Suppressor macrophage (primary cell): ENCODE results near the gene OR51F2.
A peak's percentile ranks its signal among the peaks of the same experiment; 100 is the strongest.
"Not testable (repeated sequence)": the region's sequence is repeated elsewhere in the genome, so short reads cannot be mapped to it uniquely, and the experiment has no call there.

Source experiments
- DNase-seq, 4 experiments: peaks; one replicate each; pipeline ENCODE4 v3.0.0-alpha.2; 2020 to 2022
- total RNA-seq, 17 experiments: gene quantifications; one replicate each; lab custom pipeline; 2026; ENCODE audit warnings: mixed read lengths in 6 of 17, inconsistent platforms in 3 of 17; lab: John Stamatoyannopoulos, UW

The OR51F2 gene, protein sequence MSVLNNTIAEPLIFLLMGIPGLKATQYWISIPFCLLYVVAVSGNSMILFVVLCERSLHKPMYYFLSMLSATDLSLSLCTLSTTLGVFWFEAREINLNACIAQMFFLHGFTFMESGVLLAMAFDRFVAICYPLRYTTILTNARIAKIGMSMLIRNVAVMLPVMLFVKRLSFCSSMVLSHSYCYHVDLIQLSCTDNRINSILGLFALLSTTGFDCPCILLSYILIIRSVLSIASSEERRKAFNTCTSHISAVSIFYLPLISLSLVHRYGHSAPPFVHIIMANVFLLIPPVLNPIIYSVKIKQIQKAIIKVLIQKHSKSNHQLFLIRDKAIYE
- 0 to 0.44 (median 0) reads per million in 17 experiments for total RNA-seq

- no peak for DNase-seq
These were observed at the start of gene OR51F2 for GRCh38 chr11:4821021-4821420. Gene OR51F2 (plus strand): TSS chr11:4821321. CDS start chr11:4821422, 101 bp downstream.

- DNase-seq = no peak
These were observed 38.7 kb upstream of the OR51F2 start for GRCh38 chr11:4782454-4782853.

GRCh38 chr11:4797206-4797605 is 23.9 kb upstream of the OR51F2 start:
- DNase-seq = peak in 1 of 4 experiments; percentile 0

DNA sequence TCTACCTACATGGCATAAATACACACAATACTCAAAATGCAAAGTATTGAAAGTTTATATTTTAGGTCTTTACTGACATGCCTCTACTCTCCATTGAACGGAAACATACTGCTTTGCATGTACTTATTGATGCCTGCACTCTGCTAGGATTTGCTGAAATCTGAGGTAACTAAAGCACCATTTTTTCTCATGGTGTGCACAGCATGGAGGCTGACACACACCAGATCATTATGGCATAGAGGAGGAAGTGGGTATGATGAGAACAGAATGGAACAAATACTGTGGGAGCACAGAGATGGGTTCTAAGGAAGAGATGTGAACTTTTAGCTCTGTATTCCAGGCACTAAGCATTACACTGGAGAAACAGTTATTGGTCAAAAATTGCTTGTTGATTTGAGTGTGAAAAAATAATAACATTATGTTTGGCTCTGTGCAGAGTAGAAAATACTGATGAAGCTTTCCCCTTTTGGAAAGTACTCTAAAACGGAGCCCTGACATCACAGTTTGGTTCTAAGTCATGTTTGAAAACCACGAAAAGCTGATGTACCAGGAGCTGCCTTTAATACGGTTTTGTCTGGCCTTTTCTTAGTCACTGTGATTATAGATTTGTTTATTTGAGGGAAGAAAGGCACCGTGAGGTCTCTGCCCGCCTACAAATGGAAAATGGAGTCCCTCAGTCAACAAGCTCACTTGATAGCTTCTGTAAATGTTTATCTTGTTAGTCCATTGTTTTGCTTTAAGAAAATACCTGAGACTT is 22.5 kb upstream of the OR51F2 start:
- no peak for DNase-seq

GRCh38 chr11:4801316-4801715 is 19.8 kb upstream of the OR51F2 start:
- not testable (repeated sequence) for DNase-seq

- DNase-seq = no peak
These were observed 16.8 kb upstream of the OR51F2 start, which contains the start of gene OR52R1 for GRCh38 chr11:4804280-4804679. Gene OR52R1 (minus strand): TSS chr11:4804380. CDS start chr11:4804380, 0 bp downstream.

- DNase-seq = no peak
These were observed 12.6 kb upstream of the OR51F2 start for GRCh38 chr11:4808476-4808875.

- DNase-seq = no peak
These were observed 11.9 kb upstream of the OR51F2 start for GRCh38 chr11:4809246-4809645.

DNA sequence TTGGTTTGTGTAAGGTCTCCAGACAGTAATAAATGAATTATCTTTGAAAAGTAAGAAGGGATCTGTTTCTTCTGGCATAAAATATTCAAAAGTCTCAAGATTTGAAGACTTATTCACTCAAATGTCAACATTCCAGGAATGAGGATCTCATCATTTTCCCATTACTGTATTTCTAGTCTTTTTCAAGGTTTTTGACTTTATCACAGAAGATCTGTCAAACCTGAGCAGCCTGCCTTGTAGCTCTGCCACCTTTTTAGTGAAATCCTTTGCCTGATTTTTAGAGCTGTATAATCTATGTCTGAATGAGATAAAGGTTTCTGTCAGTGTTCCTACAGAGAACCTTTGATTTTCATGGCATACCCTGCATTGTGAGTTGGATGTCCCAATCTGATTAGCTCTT is 4.0 kb downstream of the OR51F2 start:
- DNase-seq = no peak

DNA sequence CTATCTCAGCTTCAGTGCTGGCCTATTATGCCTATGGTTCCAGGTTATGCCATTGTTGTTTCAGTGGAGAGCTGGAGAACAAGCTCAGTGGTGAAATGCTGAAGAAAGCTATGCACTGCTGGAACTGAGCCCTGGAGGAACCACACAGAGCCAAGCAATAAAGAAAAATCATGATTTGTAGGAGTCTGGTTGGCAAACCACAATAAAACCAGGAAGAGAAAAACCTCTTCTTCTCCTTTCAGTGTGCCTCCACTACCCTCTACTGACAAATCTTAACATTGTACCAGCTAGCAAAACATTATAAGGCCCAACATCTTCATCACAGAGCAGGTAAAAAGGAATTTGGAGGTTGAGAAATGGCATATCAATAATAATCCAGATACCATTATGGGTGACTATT is 5.3 kb downstream of the OR51F2 start:
- peak in 1 of 4 experiments; percentile 1 for DNase-seq

DNA sequence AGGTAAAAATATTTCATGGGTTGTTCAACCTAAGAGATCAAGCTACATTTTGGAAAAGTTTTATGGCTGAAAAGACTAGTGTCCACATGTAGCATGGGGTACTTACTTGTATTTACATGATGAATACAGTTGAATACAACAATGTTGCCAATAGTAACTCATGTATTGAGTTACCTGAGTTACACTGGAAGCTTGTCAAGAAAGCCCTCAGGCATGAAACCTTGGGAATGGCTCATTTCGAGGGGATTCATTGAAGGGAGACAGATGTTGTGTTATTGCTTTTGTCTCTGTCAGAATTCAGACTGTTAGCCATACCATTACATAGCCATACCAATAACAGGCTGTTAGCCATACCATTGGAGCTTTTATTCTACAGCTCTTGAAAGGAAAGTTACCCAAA is 9.2 kb downstream of the OR51F2 start:
- no peak for DNase-seq

DNA sequence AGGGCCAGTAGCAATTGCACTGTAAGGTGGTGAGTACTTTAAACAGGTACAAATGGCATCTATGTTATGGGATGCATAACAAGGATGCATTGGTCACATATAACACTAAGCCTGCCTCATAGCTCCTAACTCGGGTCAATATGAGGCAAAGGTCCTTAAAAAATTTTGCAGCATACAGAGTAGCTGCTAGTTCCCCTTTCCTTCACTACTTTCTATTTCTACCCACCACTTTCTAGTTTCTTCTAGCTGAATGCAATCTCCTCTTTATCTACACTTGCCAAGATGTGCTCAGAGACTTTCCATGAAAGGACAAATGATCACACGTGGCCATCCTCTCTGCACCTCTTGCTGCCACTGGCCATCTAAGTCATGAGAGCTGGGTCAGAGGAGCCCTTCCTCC is 9.8 kb downstream of the OR51F2 start:
- no peak for DNase-seq

- no peak for DNase-seq
These were observed 18.9 kb downstream of the OR51F2 start for GRCh38 chr11:4839851-4840549.

DNA sequence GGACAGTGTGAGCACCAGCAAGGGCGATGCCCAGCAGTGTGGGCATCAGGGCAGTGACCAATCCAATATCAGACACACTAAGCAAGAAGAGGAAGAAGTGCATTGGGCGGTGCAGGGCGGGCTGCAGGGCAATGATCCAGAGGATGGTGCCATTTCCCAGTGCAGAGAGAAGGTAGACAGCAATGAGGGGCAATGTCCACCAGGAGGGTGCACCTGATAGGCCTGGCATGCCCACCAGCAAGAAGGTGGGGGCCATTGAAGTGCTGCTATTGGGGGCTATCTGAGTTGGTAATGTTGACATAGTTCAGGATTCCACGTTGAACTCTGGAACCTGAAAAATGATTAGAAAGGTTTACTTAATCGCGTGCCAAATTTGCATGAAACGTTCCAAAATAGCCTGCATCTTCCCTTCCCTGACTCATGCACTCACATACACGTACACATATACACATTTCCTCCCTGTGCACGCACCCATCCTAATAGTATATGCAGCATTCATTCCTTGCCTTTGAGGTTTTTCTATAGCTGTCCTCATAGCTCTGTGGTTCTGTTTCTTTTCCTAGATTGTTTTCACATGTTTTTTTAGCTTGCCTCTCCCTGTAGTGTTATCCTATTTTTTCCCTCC is 27.9 kb downstream of the OR51F2 start, which contains the start of gene OR51S1:
OR51S1 (minus strand) TSS at position 301 of the 625 bp plus-strand sequence; CDS start at position 301, 0 bp downstream.
- DNase-seq = no peak

DNA sequence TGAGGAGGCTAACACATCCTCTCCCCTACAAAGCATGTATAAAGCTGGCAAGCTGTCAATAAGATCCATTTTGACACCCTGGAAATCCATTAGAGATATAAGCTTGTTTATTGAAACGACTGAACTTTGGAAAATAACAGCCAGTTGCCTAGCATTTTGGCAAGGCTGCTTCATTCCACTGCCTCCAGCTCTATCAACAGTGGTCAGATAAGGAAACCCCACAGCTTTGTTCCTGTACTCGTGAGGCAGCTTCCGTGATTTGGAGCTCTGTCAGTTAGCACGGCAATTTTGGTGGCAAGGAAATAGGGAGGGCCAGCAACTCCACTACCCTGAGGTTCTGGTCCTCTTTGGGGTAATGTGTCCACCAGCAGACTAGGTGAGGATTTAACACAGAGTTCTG is 29.9 kb downstream of the OR51F2 start:
- DNase-seq = no peak

- DNase-seq = not testable (repeated sequence)
These were observed 33.2 kb downstream of the OR51F2 start for GRCh38 chr11:4854286-4854685.

DNA sequence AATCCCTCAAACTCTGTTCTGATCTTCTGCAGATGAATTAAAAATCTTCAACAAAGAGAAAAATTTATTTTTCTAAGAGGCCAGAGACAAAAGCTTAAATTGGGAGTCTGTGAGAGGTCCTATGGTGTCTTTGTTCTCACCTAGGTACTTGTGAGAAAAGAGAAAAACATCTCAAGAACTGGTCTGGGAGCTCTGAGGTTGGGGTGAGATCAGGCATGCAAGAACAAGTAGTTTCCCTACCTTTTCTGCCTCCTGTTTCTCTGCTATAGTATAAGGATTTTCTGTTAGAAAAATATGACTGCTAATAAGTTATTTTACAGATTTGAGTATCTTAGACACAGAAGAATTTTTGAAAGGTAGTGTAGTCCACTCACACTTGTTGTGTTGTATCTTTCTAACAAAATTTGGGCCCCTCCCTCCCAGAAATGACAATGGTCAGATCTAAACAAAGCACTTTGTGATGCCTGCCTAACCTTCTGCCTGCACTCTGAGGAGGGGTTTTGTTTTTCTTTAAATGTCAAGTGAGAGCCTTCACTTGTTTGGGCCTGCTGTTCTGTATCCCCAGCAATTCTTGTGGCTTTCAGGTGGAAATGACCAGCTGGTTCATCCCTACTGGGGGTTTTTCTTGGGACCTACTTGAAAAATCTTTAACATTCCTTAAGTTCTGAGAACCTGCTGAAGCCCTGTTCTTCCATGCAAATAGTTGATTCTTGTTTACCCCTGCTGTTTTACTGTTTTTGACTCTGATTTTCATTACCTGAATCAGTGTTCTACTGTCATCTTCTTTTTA is 41.5 kb downstream of the OR51F2 start:
- DNase-seq = no peak

GRCh38 chr11:4863876-4864275 is 42.8 kb downstream of the OR51F2 start:
- DNase-seq = no peak

- DNase-seq = no peak
These were observed 44.7 kb downstream of the OR51F2 start for GRCh38 chr11:4865855-4866254.
